Stimulated activated CD4-positive, alpha-beta T cell treated with anti-CD3 and anti-CD28 coated beads, TNF-alpha, amount 100 ng/mL, for 4 hours (primary cell): ENCODE results near the gene BABAM2.

Experiments
- DNase-seq, 3 experiments: peaks; one replicate each; pipeline ENCODE4 v3.0.0-alpha.2; 2020; ENCODE audit warnings: low read depth in 3 of 3

BABAM2 gene

GRCh38 chr2:28030600-28030999, 140.1 kb downstream of the BABAM2 start:
- DNase-seq: no peak

DNA sequence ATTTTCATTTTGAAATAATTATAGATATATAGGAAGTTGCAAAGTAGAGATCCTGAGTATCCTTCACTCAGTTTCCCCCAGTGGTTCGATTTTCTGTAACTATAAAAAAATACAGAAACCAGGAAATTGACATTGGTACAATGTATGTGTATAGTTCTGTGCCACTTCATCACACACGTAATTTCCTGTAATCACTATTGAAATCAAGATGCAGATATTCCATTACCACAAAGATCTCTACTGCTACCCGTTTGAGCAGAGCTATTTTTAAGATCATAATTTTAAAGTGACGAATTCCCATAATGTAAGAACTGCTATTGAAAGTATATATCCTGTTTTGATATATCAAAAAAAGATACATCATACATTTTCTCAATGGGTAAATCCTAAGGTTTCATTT, 142.3 kb downstream of the BABAM2 start:
- no peak for DNase-seq

GRCh38 chr2:28034696-28035095, 144.2 kb downstream of the BABAM2 start:
- DNase-seq: no peak

DNA sequence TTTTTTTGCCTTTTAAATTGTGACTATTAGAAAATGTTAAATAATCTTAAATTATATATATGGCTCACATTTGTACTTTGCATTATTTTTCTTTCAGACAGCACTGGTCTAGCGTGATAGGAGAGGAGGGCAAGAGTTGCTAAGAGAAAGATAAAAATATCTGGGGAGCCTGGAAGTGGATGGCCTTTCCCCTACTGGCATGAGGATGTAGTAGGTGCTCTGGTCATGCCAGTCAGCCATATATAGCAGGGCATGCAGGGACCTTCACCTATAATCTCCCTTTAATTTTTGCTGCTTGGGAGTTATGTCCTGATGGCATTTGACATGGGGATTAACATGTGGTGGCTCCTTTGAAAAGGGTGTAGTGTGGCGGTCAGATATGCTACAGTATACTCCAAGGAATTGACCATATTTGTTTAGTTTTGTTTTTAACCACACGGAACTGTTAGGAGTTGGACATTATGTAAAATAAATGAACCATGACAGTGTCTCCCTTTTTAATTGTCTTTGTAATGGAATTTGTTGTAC, 144.7 kb downstream of the BABAM2 start:
- DNase-seq: no peak

DNA sequence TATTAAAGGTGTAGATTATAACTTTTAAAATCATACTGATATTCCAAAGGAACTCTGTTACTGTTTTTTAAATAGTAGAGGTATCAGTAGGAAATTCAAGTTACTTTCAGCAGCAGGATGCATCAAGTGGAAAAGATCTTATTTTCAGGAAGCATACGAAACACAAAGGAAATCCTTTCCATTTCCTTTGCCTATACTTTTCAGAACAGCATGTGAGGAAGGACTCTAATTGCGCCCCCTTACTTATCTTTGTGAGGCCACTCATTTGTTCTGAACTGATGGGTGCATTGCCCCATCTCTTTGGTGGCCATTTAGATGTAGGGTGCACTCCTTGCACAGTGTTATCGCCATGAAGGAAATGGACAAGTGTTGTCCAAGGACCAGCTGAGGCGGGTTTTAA, 145.3 kb downstream of the BABAM2 start:
- DNase-seq: no peak

DNA sequence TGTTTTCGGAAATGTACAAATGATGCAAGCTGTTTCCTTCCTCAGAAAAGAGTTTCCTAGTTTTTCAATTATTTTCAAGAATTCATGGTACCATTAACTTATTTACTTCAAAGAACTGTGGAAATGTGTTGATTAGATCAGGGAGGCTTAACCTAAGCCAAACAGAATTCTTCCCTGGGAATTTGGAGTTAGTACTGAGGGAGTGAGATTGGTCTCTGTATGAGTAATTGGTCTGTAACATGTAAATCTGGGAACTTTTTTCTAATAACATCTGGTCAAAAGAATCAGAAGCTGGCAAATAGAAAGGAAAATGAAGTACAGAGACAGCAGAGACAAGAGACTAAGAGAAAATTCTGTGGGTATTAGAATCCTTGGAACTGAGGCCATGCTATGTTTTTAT, 145.8 kb downstream of the BABAM2 start:
- DNase-seq: no peak

GRCh38 chr2:28038722-28039121, 148.2 kb downstream of the BABAM2 start:
- no peak for DNase-seq

- no peak for DNase-seq
These were observed 155.3 kb downstream of the BABAM2 start for GRCh38 chr2:28045676-28046351.

GRCh38 chr2:28046921-28047320, 156.4 kb downstream of the BABAM2 start:
- DNase-seq: no peak

GRCh38 chr2:28047681-28048080, 157.2 kb downstream of the BABAM2 start:
- DNase-seq: no peak

- DNase-seq: no peak
These were observed 157.8 kb downstream of the BABAM2 start for GRCh38 chr2:28048341-28048740.

DNA sequence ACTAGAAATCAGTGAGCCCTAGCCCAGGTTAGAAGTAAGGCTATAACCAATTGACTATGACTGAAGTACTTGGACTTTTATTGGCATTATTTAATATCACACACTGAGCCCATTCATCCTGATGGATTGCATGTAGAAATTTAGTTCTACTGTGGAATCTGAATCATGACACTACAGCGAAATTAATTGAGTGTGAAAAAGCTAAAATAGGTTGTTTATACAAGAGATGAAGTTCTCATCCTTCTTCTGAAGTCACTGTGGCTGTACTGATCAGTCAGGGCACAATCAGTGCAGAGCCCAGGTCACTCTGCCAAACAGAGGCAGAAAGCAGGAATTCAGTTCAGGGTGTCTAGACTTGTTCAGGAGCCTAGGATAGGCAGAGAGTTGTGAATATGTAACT, 158.9 kb downstream of the BABAM2 start:
- DNase-seq: no peak

DNA sequence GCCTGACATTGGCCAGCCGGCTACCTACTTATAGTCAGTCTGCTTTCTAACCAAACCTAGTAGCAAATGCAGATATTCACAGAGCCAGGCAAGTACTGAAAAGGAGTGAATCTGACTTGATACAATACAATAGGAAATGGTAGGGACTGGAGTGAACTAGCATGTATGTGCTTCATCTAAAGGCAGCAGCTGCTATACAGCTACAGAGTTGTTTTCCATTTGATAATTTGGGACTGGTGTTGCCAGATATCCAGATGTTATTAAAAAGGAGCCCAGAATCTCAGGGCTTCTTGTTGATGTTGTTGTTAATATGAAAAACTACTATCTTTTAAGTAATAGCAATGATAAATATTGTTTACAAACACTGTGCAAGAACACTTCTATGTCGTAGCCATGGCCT, 159.4 kb downstream of the BABAM2 start:
- no peak for DNase-seq

DNA sequence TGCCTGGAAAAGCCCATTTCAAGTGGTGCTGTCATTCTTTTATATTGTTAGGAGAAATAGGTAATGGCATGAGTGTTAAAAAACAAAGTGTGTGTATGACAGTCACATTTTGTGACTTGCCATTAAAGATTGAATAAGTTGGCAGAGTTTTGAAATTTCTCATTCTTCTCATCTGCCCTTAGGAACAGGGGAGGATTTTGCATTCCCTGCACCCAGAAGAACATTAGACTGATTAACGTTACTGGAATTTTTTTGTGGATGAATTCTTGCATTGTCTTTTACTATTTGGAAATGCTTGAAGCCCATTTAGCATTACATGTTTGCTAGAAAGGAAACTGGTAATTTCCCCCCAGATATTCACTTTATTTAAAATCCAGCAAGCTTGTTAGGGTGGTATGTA, 162.2 kb downstream of the BABAM2 start:
- DNase-seq: no peak

DNA sequence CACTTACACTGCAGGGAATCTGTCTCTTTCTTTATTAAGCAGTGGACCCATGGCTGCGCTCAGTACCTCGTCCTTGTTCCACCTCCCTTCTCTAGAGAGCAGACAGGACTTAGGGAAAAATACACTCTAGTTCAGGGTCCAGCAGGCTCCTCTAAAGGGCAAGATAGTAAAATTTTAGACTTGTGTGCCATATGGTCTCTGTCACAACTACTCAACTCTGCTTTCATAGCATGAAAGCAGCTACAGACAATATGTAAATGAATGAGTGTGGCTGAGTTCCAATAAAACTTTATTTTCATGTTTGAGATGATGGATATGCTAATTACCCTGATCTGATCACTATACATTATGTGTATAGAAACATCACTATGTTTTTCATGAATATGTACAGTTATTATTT, 163.1 kb downstream of the BABAM2 start:
- no peak for DNase-seq

DNA sequence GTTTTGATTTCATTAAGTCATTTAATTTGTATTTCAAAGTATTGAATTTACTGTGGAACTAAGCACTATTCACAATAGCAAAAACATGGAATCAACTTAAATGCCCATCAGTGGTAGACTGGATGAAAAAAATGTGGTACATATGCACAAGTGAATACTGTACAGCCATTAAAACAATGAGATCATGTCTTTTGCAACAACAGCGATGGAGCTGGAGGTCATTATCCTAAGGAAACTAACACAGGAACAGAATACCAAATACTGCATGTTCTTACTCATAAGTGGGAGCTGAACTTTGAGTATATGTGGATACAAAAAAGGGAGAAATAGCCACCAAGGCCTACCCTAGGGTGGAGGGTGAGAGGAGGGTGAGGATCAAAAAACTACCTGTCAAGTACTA, 164.4 kb downstream of the BABAM2 start:
- no peak for DNase-seq

DNA sequence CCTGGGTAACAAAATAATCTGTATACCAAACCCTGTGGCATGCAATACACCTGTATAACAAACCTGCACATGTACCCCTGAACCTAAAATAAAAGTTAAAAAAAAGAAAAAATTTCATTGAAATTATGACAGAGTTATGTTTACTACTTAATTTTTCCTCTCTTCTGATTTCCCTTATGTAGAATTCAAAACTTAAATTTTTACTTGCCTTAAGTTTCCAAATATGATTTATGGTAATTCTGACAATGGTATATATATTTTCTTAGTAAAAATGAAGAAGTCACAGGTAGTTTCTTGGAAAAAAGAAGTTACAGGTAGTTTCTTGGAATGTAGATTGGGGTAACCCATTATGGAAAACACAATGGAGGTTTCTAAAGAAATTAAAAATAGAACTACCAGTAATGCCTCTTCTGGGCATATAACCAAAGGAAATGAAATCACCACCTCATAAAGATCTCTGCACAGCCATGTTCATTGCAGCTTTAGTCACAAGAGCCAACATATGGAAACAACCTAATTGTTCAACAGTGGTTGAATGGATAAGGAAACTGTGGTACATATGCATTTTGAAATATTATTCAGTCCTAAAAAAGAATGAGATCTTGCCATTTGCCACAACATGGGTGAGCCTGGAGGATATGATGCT, 164.9 kb downstream of the BABAM2 start:
- no peak for DNase-seq

DNA sequence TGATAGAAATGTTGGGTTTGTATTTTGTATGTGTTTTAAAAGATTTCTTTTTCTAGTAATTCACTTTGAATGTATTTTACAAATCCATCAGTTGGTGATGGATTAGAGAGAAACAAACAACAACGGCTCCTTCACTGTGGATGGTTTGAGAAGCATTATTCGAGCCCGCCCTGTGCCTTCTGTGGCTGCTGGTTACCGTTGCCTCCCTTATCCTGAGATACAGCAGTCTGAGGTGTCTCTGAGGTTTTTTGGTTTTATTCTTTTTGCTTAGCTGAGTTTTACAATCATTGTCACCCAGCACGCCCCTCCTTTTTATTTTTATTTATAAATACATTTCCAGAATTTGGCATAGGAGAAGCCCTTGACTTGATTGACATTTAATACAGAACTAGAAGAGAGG, 168.3 kb downstream of the BABAM2 start:
- no peak for DNase-seq

DNA sequence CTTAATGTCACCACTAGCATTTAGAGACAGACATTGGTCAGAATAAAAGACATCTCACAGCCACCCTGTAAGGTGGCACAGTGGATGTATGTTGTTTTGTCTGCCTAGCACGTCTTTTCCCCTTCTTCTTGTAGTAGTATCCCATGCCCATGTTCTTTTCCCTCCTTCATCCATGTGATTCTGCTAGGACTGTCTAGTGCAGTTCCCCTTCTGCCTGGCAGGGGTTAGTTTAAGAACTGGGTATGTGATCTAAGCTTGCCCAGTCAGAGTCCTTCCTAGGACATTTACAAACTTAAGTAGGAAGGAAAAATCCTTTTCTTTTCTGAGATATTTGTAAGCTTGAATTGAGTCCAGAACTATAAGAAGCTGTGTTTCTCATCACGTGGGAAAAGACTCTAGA, 172.3 kb downstream of the BABAM2 start:
- no peak for DNase-seq

DNA sequence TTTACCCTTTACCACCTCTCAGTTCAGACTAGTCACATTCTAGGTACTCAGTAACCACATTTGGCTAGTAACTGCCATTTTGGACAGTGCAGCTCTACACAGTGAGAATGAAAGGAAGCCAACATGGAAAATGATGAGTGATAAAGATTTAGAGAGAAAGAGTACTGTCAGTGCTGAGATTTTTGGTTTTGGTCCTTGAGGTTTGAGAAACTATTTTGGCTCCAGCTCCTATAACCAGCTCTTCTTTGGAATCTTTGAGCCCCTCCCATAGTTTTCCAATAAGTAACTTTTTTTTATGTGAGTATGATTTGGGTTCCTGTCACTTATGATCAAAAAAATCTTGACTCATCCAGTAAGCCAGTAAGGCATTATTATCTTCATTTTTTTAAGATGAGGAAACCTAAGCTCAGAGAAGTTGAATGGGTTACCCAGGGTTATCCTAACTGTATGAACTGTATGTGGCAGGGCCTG, 173.0 kb downstream of the BABAM2 start:
- no peak for DNase-seq

GRCh38 chr2:28067602-28068001, 177.1 kb downstream of the BABAM2 start:
- no peak for DNase-seq

DNA sequence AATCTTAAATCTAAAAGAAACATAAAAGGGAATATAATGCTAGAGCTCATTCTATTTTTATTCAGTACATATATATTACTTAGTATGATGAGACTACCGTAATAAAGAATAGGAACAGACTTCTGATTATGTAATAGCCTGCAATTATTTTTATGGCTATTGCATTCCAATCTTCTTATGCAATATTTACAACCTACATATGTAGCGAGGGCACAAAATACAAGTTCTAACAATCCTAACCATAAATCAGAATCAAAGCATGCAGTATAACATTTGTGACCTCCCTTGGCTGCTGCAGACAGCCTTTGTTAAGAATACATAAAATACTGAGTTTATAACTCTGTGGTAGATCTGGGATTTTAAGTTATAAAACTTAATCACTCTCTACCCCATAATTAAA, 177.6 kb downstream of the BABAM2 start:
- no peak for DNase-seq

- no peak for DNase-seq
These were observed 178.0 kb downstream of the BABAM2 start for GRCh38 chr2:28068527-28068926.

DNA sequence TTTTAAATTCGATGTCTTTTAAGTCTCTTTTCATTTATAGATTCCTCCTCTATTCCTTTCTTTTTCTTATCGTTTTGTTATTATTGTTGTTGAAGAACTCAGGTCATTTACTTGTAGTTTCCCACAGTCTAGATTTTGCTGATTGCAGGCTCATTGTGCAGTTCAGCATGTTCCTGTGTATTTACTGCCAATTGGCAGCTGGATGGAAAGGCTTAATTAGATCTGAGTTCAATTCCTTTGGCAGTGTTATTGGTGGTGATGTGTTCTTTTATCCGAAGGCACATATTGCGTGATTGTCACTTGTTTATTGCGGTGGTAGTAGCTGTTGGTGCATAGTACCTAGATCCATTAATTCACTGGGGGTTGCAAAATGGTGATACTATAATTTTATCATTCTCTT, 180.7 kb downstream of the BABAM2 start:
- DNase-seq: no peak
